Stimulated activated naive CD8-positive, alpha-beta T cell treated with anti-CD3 and anti-CD28 coated beads, Interleukin-15, amount 100 ng/mL, for 72 hours (primary cell): ENCODE measurements around the gene SLC45A2.
"Not testable (repeated sequence)": the region's sequence is repeated elsewhere in the genome, so short reads cannot be mapped to it uniquely, and the experiment has no call there.

ENCODE experiments used
- ATAC-seq: fragments of 150-1000 bp; cut with Tn5 transposase; 2 replicates; pipeline ENCODE4 v1.10.0; 2021; ENCODE audit warnings: mild to moderate bottlenecking, moderate library complexity
- DNase-seq, 2 donors: peaks; one replicate each; pipeline ENCODE4 v3.0.0; 2021 to 2022
- H3K27ac Mint-ChIP-seq, 2 donors: one replicate each; pipeline ENCODE4 v1.8.0; 2022; ENCODE audit warnings: mild to moderate bottlenecking in 2 of 2, mixed read lengths in 2 of 2, moderate library complexity in 2 of 2
- H3K27me3 Mint-ChIP-seq: one replicate; pipeline ENCODE4 v1.8.0; 2022; ENCODE audit warnings: mixed read lengths
- H3K4me1 Mint-ChIP-seq: one replicate; pipeline ENCODE4 v1.8.0; 2022; ENCODE audit warnings: mild to moderate bottlenecking, mixed read lengths
- H3K4me3 Mint-ChIP-seq, 2 donors: one replicate each; pipeline ENCODE4 v1.8.0; 2022; ENCODE audit warnings: mild to moderate bottlenecking in 2 of 2, mixed read lengths in 2 of 2, moderate library complexity in 1 of 2
- H3K9me3 Mint-ChIP-seq, 2 donors: one replicate each; pipeline ENCODE4 v1.8.0; 2022; ENCODE audit warnings: mixed read lengths in 2 of 2

Gene SLC45A2

GRCh38 chr5:33984671-33985124, at the start of gene SLC45A2:
TSS of gene SLC45A2 (minus strand) at chr5:33984693. CDS start at chr5:33984583, 110 bp downstream.
- Mint-ChIP-seq H3K4me3 (no peak within 1 kb of the TSS), H3K9me3 (no peaks in the 10 kb centered on the region), H3K27me3 (no peaks in the 10 kb centered on the region), H3K27ac (no peak within 1 kb of the TSS), H3K4me1 (no peaks in the 10 kb centered on the region)
- DNase-seq (no peak), ATAC-seq (no peak)

- H3K27me3 Mint-ChIP-seq, result no peaks in the 10 kb centered on the region
- H3K27ac Mint-ChIP-seq, result peak overlapping the region in 1 of 2 donors; percentile 4
- no peak for ATAC-seq
- H3K9me3 Mint-ChIP-seq, result no peaks in the 10 kb centered on the region
- H3K4me3 Mint-ChIP-seq, result no peak overlapping the region
- no peaks in the 10 kb centered on the region for H3K4me1 Mint-ChIP-seq
- no peak for DNase-seq
Observed at GRCh38 chr5:34031966-34032365, 47.5 kb upstream of the SLC45A2 start.

GRCh38 chr5:34031117-34031516, 46.6 kb upstream of the SLC45A2 start:
- ATAC-seq (no peak), DNase-seq (no peak)
- Mint-ChIP-seq H3K9me3 (no peaks in the 10 kb centered on the region), H3K4me1 (no peaks in the 10 kb centered on the region), H3K27ac (no peak overlapping the region), H3K4me3 (no peak overlapping the region), H3K27me3 (no peaks in the 10 kb centered on the region)

GRCh38 chr5:34030585-34030984, 46.1 kb upstream of the SLC45A2 start:
- DNase-seq, H3K4me3 Mint-ChIP-seq, H3K4me1 Mint-ChIP-seq, H3K27ac Mint-ChIP-seq, H3K27me3 Mint-ChIP-seq, ATAC-seq, H3K9me3 Mint-ChIP-seq: not testable (repeated sequence)

GRCh38 chr5:34030048-34030447, 45.6 kb upstream of the SLC45A2 start:
- no peak overlapping the region for H3K4me3 Mint-ChIP-seq
- ATAC-seq (no peak), DNase-seq (no peak)
- H3K4me1 Mint-ChIP-seq, result no peaks in the 10 kb centered on the region
- H3K9me3 Mint-ChIP-seq, result no peaks in the 10 kb centered on the region
- no peak overlapping the region for H3K27ac Mint-ChIP-seq
- no peaks in the 10 kb centered on the region for H3K27me3 Mint-ChIP-seq

GRCh38 chr5:34028349-34028748, 43.9 kb upstream of the SLC45A2 start:
- Mint-ChIP-seq H3K27me3 (no peaks in the 10 kb centered on the region), H3K4me3 (no peak overlapping the region), H3K9me3 (no peaks in the 10 kb centered on the region), H3K4me1 (peaks cover under 1% of the 10 kb centered on the region), H3K27ac (peak overlapping the region in 1 of 2 donors; percentile 44)
- DNase-seq (no peak), ATAC-seq (no peak)

- no peak for DNase-seq
- Mint-ChIP-seq H3K4me1 (peaks cover 22% of the 10 kb centered on the region), H3K27me3 (no peaks in the 10 kb centered on the region), H3K9me3 (no peaks in the 10 kb centered on the region), H3K4me3 (no peak overlapping the region), H3K27ac (no peak overlapping the region)
- ATAC-seq, result no peak
Observed at GRCh38 chr5:34026089-34026761, 41.7 kb upstream of the SLC45A2 start.

GRCh38 chr5:34022121-34022705, 37.7 kb upstream of the SLC45A2 start:
- peak overlapping the region; percentile 92 for H3K27ac Mint-ChIP-seq
- no peaks in the 10 kb centered on the region for H3K9me3 Mint-ChIP-seq
- H3K27me3 Mint-ChIP-seq, result no peaks in the 10 kb centered on the region
- H3K4me3 Mint-ChIP-seq, result peak overlapping the region; percentile 30 to 50
- DNase-seq, result peak; percentile 39 to 74
- H3K4me1 Mint-ChIP-seq, result peaks cover 27% of the 10 kb centered on the region
- peak; percentile 100 for ATAC-seq

GRCh38 chr5:34021334-34021733, 36.8 kb upstream of the SLC45A2 start:
- DNase-seq, result no peak
- Mint-ChIP-seq H3K27ac (peak overlapping the region in 1 of 2 donors; percentile 74), H3K9me3 (no peaks in the 10 kb centered on the region), H3K27me3 (no peaks in the 10 kb centered on the region), H3K4me1 (peaks cover 27% of the 10 kb centered on the region), H3K4me3 (peak overlapping the region in 1 of 2 donors; percentile 50)
- ATAC-seq, result no peak

GRCh38 chr5:34020726-34021125, 36.2 kb upstream of the SLC45A2 start:
- H3K27ac Mint-ChIP-seq, result no peak overlapping the region
- ATAC-seq, result no peak
- no peaks in the 10 kb centered on the region for H3K9me3 Mint-ChIP-seq
- H3K4me1 Mint-ChIP-seq, result peaks cover 30% of the 10 kb centered on the region
- no peak for DNase-seq
- H3K4me3 Mint-ChIP-seq, result no peak overlapping the region
- no peaks in the 10 kb centered on the region for H3K27me3 Mint-ChIP-seq

GRCh38 chr5:34017254-34017653, 32.8 kb upstream of the SLC45A2 start:
- no peak overlapping the region for H3K27ac Mint-ChIP-seq
- no peak for ATAC-seq

GRCh38 chr5:34016750-34017149, 32.3 kb upstream of the SLC45A2 start:
- Mint-ChIP-seq H3K4me1 (peaks cover 24% of the 10 kb centered on the region), H3K4me3 (no peak overlapping the region), H3K27ac (no peak overlapping the region), H3K9me3 (peaks cover 7 to 10% of the 10 kb centered on the region in 2 donors), H3K27me3 (no peaks in the 10 kb centered on the region)
- ATAC-seq, result no peak
- no peak for DNase-seq

More at GRCh38 chr5:34017254-34017653, 32.8 kb upstream of the SLC45A2 start:
- Mint-ChIP-seq H3K9me3 (peaks cover 7 to 10% of the 10 kb centered on the region in 2 donors), H3K4me1 (peaks cover 29% of the 10 kb centered on the region), H3K27me3 (no peaks in the 10 kb centered on the region), H3K4me3 (no peak overlapping the region)
- no peak for DNase-seq

- peaks cover 7 to 10% of the 10 kb centered on the region in 2 donors for H3K9me3 Mint-ChIP-seq
- H3K27ac Mint-ChIP-seq, result no peak overlapping the region
- no peak overlapping the region for H3K4me3 Mint-ChIP-seq
- DNase-seq (no peak), ATAC-seq (no peak)
- H3K27me3 Mint-ChIP-seq, result no peaks in the 10 kb centered on the region
- H3K4me1 Mint-ChIP-seq, result peaks cover 19% of the 10 kb centered on the region
Observed at GRCh38 chr5:34016222-34016621, 31.7 kb upstream of the SLC45A2 start.

GRCh38 chr5:34015120-34015822, 30.8 kb upstream of the SLC45A2 start:
- no peak overlapping the region for H3K4me3 Mint-ChIP-seq
- peak in 1 of 2 donors; percentile 66 for DNase-seq
- H3K27ac Mint-ChIP-seq, result peak overlapping the region; percentile 14 to 54
- no peaks in the 10 kb centered on the region for H3K27me3 Mint-ChIP-seq
- peak; percentile 92 for ATAC-seq
- peaks cover 14% of the 10 kb centered on the region for H3K4me1 Mint-ChIP-seq
- H3K9me3 Mint-ChIP-seq, result peaks cover 7 to 10% of the 10 kb centered on the region in 2 donors

GRCh38 chr5:34014626-34015025, 30.1 kb upstream of the SLC45A2 start:
- Mint-ChIP-seq H3K9me3 (peaks cover 7 to 10% of the 10 kb centered on the region in 2 donors), H3K4me3 (no peak overlapping the region), H3K27ac (peak overlapping the region in 1 of 2 donors; percentile 14), H3K4me1 (peaks cover 19% of the 10 kb centered on the region), H3K27me3 (no peaks in the 10 kb centered on the region)
- DNase-seq (no peak), ATAC-seq (no peak)

GRCh38 chr5:34013547-34013946, 29.1 kb upstream of the SLC45A2 start:
- DNase-seq, result no peak
- no peak overlapping the region for H3K4me3 Mint-ChIP-seq
- no peak for ATAC-seq
- peaks cover 29% of the 10 kb centered on the region for H3K4me1 Mint-ChIP-seq
- H3K9me3 Mint-ChIP-seq, result peaks cover 7 to 10% of the 10 kb centered on the region in 2 donors
- H3K27me3 Mint-ChIP-seq, result no peaks in the 10 kb centered on the region
- H3K27ac Mint-ChIP-seq, result peak overlapping the region in 1 of 2 donors; percentile 35
